Limb (tissue), 2 donors: Measurements from ENCODE around the gene ZBTB47.
A peak's percentile ranks its signal among the peaks of the same experiment; 100 is the strongest.

Experiments
- DNase-seq, 2 donors: peaks; one replicate each; pipeline ENCODE4 v3.0.0-alpha.2; 2016; ENCODE audit errors: extremely low spot score in 2 of 2

Gene ZBTB47

DNA sequence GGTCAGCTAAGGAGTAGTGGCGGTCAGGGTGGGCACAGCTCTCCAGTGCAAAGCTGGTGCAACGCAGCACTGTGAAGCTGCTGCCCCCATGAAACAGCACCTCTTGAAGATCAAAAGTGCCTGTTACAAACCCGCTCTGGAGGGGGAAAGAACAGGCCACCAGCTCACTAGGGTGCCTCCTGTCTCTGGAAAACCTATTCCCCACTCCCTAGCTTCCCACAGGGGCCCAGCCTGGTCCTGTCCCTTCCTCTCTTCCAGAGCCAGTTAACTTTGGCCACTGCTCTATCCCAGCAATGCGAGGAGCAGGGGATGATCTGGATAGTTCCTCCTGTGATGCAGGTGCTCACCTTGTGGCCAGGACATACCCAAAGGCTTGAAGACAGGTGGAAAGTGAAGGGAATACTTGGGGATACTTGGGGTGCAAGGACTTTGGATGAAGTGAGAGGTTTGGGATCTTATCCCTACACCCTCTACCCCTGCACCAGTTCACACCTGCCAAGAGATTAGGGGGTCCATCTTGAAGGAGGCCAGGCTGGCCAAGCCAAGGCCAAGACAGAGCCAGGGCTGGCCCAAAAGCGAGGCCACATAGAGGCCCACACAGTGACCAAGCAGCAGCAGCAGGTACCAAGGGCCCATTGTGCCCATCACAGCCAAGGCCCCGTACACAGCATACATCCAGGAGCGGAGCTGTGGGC lies 44.9 kb downstream of the ZBTB47 start:
- DNase-seq = no peak

DNA sequence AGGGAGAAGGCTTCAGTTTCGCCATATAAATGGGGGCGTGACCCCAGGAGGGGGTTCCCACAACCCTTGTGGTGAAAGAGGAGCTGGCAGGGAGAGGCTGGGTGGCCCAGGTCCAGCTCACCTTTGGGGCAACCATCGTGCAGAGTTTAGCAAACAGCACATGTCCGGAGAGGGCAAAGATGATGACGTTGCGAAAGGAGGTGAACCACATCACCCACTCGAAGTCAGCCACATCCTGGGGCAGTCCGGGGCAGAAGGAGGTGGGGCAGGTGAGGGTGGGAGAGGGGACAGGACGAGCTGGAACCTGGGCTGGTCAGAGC lies 45.4 kb downstream of the ZBTB47 start:
- peak in 1 of 2 donors; percentile 20 for DNase-seq

DNA sequence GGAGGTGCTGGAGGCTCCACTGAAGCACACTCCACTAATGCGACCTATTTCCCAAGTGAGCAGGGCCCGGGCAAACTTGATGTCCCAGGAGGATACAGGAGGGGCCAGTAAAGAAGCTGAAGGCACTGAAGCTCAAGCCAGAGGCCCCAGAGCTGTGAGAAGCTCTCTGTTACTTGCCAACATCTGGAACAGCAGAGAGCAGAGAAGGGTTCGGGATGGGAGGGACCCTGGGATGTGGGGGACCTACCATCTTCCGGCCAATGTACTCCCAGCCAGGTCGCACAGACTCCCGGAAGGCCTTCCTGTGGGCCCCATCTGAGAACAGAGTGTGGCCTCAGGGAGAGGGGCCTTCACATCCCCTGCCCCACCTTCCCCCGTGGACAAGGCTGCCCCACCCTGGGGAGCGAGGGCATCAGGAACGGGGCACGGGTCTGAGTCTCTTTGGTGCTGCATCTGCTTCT lies 46.0 kb downstream of the ZBTB47 start:
- DNase-seq = no peak

DNA sequence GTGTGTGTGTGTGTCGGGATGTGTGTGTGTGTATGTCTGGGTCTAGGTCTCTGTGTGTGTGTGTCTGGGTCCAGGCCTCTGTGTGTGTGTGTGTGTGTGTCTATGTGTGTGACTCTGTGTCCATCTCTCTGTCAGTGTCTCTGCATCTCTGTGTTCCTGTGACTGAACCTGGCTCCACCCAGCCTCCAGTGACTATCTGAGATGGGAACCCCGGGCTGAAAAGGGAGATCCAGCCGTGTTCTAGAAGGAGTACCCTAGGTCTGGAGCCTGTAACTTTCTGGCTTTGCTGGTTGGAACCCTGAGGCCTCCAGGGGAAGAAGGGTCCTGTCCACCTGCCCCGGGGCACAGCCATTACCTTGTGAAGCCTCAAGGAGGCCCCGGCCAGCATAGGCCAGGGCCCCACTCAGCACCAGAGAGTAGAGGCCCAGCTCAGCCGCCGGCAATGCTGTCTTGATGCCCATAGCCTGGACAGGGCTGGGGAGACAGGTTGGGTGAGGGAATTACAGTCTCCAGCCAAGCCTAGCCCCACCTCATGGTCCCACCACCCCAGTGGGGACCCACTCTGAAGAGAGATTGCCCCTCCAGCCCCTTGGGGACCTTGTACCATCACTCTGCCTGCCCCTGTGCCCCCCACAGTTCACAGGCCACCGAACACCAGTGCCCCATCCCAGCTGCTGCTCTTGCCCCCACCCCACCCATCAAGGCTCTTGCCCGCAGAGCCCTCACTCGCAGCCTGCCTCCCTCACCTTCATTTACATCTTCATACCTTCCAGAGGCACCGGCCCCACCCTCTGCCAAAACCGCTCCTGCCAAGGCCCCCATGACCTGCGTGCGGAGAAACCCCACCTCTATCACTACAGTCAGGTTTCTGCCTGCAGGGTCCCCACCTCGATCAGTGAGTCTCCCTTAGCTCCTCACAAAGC lies 47.1 kb downstream of the ZBTB47 start:
- peak in 1 of 2 donors; percentile 24 for DNase-seq

DNA sequence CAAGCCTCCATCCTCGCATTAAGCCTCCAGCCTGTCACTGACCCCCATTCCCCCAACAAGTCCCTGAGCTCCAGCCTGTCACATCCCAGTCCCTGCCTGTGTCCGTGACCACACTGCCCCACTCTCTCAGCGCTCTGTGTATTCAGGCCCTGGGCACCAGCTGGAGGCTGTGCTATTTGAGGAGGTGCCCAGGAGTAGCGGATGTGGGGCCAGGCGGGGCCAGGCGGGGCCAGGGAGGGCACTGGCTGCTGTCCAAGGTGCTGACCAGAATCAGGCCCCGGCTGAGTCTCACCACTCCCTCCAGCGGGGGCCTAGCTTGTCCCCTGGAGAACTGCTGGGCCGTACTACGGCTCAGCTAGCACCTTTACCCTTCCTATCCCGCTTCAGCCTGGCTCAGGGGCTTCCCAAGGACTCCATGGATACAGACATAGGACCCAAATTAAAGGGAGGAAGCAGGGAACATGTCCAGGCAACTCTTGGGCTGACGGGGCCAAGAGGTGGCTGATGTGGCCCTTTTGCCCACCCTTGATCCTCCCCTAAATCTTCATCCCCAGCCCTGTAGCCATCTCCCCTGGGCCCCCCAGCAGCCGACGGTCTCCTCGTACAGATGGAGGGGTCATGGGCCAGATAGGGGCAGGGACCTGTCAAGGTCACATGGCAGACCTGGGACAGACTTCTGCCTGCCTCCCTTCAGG lies 48.0 kb downstream of the ZBTB47 start:
- DNase-seq = peak; percentile 10 to 72

DNA sequence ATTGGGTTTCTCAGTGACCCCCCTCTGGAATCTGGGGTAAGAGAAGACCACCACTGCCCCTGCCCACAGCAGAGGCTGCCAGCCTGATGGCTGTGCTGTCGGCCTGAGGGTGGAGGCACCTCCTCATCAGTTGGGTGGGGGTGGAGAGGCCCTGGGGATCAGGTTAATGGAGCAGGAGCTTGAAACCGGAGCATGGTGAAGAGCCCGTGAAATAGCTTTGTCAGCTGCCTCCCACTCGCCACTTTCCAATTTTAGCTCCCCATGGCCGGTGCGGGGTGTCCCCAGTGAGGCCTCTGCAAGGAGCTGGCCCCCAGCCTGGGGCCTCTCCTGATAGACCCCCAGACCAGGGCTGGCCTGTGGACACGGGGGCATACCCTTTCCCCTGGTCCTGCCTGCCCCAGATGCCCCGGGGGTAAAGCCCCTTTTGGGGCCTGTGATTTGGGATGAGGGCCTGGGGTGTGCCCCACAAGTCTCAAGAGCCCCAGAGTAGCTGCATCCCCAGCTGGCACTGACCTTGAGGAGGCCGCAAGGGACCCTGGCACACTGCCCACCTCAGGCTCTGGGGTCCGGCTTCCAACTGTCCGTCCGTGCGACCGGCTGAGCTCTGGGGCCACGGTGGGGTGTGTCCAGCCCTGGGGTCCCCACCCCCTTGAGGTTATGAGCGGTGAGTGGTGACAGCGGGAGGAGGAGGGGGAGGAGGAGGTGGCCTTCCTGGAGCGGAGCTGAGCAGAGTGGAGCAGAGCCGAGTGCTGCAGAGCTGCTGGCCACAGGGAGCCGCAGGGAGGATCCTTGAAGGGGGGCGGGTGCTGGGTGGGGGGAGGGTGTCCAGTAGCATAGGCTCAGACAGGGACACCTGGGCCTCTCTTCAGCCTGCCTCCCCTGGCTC lies 48.8 kb downstream of the ZBTB47 start, which contains the start of gene HHATL:
TSS of gene HHATL (minus strand) at position 733 of the 886 bp plus-strand sequence. CDS start 1,972 bp downstream, outside the sequence.
- DNase-seq = peak in 1 of 2 donors; percentile 33

DNA sequence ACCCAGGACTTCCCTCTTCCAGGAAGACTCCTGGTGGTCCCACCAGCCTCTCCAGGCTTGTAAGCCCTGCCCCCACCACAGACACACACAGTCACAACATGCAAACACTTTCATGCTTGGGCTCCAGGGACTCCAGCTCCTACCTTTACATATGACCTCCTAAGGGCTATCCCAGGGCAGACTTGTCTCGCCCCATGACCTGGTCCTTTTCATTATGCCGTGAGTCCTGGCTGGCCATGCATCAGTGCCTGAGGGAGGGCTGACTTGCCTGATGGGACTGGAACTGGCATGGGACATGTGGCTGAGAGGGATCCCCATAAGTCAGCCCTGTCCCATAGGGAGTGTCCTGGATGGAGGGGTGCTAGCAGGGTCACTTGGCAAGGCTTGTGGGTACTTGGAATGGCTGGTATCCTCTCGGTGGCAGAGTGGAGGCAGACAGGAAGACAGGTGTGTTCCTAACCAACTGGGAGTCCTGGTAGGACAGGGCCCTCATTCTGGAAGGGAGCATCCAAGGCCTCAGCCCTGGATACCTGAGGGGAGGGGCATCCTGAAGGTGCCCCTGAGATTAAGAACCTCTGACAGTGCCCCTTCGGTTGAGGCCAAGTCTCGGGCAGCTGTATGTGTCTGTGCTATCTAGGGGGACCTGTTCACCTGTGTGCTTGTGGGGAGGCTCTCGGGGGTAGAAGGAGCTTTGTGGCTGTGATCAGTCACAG lies 49.6 kb downstream of the ZBTB47 start:
- peak in 1 of 2 donors; percentile 23 for DNase-seq

DNA sequence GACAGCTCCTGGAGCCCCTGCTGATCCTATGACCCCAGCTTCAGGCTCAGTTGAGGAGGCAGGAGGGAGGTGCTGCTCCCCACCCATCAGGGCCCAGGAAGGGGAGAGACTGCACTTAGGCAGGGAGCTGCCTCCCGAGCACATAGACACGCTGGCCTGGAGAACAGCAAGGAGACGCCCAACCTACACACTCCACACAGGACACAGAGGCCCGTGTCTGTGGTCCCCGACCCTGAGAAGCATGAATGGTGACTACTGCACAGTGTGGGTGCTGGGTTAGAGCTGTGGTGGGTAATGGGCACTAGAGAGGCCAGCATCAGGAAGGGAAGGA lies 50.2 kb downstream of the ZBTB47 start:
- no peak for DNase-seq

DNA sequence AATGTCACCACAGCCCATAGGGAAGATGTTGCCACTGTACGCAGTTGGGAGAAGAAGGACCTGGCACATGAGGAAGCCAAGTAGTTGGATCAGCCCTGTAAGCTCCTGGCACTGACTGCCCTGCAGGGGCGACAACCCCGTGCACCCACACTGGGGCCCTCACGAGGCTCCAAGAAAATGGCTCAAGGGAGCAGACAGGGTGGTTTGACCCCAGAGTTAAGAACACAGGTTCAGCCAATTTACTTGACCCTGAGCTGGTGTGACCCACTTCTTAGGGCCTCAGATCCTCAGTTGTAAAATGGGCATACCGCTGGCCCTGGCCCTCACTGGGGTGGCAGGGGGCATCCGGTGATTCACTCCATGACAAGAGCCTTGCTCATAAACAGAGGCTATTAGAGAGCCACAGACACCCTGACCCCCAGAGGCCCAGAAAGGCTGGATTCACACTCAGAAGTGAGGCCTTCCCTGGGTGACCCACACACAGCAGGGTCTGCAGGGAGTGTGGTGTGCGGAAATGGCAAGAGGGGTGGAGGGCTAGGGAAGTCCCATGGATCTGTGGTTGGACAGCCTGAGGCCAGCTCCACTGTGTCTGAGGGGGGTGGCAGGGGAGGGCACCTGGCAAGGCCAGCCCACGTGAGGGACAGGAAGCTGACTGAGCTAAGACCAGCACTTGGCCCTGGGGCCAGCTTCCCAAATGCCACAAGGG lies 50.8 kb downstream of the ZBTB47 start:
- DNase-seq = peak in 1 of 2 donors; percentile 21

DNA sequence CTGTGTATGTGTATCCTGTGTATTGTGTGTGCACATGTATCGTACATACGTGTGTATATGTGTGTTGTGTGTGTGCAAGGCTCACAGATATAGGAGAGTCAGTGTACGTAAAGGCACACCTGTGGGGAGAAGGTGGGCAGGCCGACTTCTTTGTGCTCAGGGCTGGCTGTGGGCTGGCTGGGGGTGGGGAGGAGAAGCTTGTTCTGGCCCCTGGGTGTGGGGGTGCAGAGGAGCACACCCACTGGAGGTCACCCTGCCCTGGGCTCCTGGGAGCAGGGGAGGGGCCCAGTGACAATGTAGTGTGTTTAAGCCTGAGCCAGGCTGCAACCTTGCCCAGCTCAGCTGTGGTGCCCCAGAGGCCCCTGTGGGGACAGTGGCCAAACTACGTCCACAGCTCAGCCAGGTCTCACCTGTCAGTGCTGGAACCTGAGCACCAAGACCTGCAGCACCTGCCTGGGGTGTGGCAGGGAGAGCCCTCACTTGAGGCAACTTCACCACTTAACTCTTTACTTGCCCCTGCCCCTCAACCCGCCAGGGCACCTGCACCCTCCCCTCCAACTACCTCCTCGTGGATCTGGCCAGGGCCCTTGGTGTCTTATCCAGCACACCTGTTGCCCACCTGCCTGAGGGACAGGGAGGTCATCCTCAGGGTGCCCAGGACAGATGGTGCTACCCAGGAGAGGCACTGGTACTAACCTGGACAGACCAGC lies 51.7 kb downstream of the ZBTB47 start:
- peak in 1 of 2 donors; percentile 14 for DNase-seq

DNA sequence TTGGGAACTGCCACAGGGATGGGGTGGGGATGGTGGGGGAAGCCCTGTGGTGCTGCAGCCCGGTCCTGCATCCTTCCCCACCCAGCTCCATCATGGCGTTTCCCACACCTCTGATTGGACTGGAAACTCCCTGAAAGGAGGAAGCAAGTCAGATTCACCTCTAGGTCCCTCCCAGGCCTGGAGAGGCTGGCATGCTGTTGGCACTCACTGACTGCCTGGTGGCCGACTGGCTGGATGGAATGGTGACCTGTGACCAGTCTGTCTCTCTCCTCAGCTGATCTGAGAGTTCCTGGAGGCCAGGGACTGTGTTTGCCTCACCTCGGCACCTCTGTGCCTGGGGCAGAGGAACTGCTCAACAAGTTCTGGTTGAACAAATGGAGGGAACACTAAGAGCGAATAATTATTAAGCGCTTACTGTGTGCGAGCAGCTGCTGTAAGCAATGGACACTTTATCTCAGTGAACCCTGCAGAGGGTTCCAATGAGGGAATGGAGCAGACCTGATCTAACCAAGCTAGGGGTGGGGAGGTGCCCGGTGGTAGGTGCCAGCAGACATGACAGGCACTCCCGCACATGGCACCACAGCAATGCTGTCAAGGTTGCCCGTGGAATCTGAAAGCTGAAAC lies 52.6 kb downstream of the ZBTB47 start:
- no peak for DNase-seq

DNA sequence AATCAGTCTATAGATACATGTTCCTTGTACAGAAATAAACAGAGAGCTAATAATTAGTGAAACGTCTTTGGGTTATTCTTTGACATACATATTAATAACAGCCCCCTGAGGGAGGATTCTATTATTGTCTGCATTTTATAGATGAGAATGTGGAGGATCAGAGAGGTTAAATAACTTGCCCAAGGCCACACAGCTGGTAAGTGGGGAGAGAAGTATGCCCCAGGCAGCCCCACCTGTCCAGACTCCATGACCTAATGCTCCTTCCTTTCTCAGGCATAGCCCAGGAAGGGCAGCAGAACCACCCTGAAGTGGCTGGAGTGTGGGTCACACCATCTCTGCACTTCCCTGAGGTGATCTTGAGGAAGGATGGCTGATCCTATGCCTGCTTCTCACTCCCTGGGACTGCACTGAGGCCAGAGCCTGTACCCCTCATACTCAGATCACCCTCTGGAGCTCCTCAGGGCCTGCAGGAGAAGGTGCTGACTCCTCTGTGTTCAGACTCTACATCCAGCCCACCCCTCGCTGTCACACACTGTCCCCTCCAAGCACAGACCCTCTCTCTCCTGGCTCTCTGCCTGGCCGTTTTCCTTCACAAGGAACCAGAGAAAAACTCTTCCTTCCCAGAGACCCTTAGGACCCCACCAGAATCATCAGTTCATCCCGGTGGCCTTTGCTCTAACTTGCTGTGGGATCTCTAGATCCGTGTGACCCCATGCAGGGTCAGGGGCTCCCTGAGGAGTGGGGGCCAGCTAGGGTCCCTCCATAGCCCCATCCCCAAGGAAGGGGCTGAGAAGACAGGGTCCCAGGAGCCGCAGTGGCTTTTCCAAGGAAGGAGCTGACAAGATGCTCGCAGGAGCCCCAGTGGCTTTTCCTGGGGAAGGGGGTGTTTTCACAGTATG lies 53.5 kb downstream of the ZBTB47 start:
- peak in 1 of 2 donors; percentile 20 for DNase-seq

DNA sequence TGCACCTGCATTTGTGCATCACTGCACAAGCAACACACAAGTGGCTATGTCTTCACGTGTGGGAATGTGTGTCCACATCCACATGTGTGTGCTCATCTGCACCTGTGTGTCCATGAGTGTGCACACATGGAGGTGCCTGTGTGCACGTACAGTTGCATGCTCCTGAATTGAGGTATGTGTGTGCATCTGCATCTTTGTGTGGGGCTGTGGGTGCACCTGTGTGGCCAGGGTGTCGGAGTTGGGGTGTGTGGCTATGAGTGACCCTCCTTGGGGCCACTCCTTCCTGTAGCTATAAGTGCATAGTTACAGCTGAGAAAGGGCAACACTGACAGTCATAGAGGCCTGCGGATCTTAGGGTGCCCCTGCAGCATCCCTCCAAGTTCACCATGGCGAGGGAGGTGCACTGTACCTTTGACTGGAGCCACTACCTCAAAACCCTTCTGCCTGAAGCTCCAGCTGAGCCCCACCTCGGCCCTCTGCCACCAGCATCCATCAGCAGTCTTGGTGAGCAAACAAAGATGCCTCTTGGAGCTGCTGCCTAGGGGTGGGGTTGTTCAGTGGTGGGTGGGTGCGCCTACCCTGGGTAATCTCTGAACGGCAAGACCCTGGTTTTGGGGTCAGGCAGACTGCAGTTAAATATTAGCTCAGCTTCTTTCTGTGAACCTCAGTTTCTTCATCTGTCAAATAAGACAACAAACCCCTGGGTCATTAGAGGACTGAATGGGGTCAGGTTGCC lies 54.3 kb downstream of the ZBTB47 start:
- DNase-seq = peak in 1 of 2 donors; percentile 15

DNA sequence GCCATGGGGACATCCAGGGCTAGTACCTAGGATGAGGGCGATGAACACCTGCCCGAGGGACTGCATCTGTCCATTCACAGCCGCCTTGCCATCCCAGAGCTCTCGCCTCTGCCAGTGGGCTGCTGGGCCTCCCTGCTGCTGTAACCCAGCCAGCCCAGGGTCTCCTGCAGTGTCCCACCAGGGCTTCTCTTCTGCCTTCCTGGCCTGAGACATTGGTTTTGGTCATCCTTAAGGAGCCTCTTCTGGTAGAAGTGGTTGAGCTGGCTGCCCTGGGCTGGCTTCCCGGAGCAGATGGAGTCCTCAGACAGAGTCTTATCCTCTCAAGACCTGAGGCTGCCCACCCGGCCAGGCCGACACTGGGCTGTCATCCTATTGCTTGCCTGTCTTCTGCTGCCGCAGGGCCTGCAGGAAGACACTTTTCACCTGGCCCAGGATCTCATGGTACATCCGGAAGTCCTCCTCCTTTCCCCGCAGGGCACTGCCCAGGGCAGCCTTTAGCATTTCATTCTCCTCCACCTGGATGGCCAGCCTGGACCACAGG lies 55.2 kb downstream of the ZBTB47 start:
- DNase-seq = no peak

DNA sequence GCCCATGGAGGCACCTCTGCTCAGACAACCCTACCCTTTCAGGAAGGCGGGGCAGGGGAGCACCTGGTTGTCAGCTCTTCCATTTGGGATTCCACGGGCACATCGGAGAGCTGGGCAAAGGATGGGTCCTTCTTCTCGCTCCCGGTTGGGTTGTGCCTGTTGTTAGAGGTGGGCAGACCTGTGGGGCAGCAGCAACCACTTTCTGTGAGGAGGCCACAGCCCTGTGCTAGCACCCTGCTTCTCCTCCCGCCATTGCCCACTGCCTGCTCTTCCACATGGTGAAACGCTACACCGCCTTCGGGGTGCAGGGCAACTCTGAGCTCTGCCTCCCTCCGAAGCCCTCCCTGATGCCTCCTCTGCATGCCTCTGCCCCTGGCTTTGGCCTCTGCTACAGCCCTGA lies 56.1 kb downstream of the ZBTB47 start:
- no peak for DNase-seq

DNA sequence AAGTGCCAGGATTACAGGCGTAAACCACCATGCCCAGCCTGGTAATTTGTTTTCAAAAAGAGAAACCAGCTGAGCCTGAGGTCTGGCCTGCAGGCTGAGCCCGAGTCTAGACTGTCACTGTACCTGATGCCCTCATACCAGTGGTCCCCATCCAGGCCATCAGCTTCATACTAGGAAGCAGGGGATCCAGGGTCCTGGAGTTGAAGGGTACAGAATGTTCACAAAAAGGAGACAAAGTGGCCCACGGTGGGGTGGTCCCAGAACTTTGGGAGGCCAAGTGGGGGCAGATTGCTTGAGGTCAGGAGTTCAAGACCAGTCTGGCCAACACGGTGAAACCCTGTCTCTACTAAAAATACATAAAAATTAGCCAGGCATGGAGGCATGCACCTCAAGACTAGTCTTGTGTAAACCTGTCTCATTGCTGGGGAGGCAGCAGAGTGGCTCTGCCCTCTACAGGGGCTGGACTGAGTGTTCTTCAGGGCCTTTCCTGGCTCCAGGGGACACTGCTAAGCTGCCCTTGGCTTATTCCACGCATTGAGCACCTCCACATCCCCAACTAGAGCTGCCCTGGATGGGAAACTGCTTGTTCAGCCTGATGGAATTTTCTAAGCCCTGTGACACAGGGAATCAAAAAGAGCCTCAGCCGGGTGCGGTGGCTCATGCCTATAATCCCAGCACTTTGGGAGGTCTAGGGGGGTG lies 57.0 kb downstream of the ZBTB47 start:
- no peak for DNase-seq
